Endodermal cell (in vitro differentiated cells): Measurements from ENCODE around the gene DIP2B. TPM values are rescaled to one million over a fixed set of nuclear protein-coding genes. Genes with fewer than 3 reads are reported as not detected.

ENCODE experiments used
- DNase-seq: peaks from one replicate; pipeline ENCODE4 v3.0.0-alpha.2; 2017
- H3K27ac ChIP-seq: 2 replicates; pipeline ENCODE4 v1.5.1; 2013; ENCODE audit warnings: mild to moderate bottlenecking, low read depth, low read length, moderate library complexity
- H3K27me3 ChIP-seq: 2 replicates; pipeline ENCODE4 v1.6.1; 2013; ENCODE audit warnings: mild to moderate bottlenecking, low read length, moderate library complexity; ENCODE audit not compliant: insufficient read depth, control insufficient read depth, poor library complexity, severe bottlenecking
- H3K36me3 ChIP-seq: 2 replicates; pipeline ENCODE4 v1.7.0; 2013; ENCODE audit warnings: mild to moderate bottlenecking, low read length, moderate library complexity; ENCODE audit not compliant: control insufficient read depth, insufficient read depth
- H3K4me1 ChIP-seq: one replicate; pipeline ENCODE4 v1.7.0; 2013; ENCODE audit warnings: low read length; ENCODE audit not compliant: control insufficient read depth, insufficient read depth
- H3K4me3 ChIP-seq: 2 replicates; pipeline ENCODE4 v1.5.1; 2013; ENCODE audit warnings: mild to moderate bottlenecking, low read length, moderate library complexity
- H3K9ac ChIP-seq: 2 replicates; pipeline ENCODE4 v1.6.1; 2013; ENCODE audit warnings: mild to moderate bottlenecking, low read length, moderate library complexity; ENCODE audit not compliant: poor library complexity, severe bottlenecking; ENCODE audit errors: extremely low read depth
- H3K9me3 ChIP-seq: 2 replicates; pipeline ENCODE4 v1.6.1; 2013; ENCODE audit warnings: mild to moderate bottlenecking, low read length, moderate library complexity; ENCODE audit not compliant: control insufficient read depth
- H3K27ac Mint-ChIP-seq: 2 replicates; pipeline ENCODE4 v1.8.0; 2020; ENCODE audit warnings: mixed read lengths
- H3K27me3 Mint-ChIP-seq: 2 replicates; pipeline ENCODE4 v1.8.0; 2021; ENCODE audit warnings: mild to moderate bottlenecking, mixed read lengths; ENCODE audit not compliant: insufficient read depth
- H3K36me3 Mint-ChIP-seq: 2 replicates; pipeline ENCODE4 v1.8.0; 2020; ENCODE audit warnings: low read depth, mixed read lengths
- H3K4me1 Mint-ChIP-seq: 2 replicates; pipeline ENCODE4 v1.8.0; 2020; ENCODE audit warnings: mixed read lengths
- H3K4me3 Mint-ChIP-seq: 2 replicates; pipeline ENCODE4 v1.8.0; 2020; ENCODE audit warnings: mild to moderate bottlenecking, moderate library complexity, mixed read lengths
- H3K9me3 Mint-ChIP-seq: 2 replicates; pipeline ENCODE4 v1.8.0; 2020; ENCODE audit warnings: mild to moderate bottlenecking, mixed read lengths
- WGBS, 2 experiments: methylation state at CpG; one replicate each; pipeline versions ENCODE4 v1.1.5 to v1.1.7; 2013; ENCODE audit warnings: missing lambda C conversion rate in 2 of 2, mixed read lengths in 1 of 2; ENCODE audit not compliant: insufficient coverage in 1 of 2, insufficient read length in 1 of 2; 5-methylcytosine and 5-hydroxymethylcytosine counted together
- total RNA-seq, 2 donors: library from RNA; stranded (reverse); fragmentation: NEBNext Ultra II Directional in 1 of 2; extraction: Animal tissue kit (Norgen Biotek cat#: 25700) in 1 of 2; gene quantifications; 2 replicates in 1 of 2; 3 replicates in 1 of 2; pipeline ENCODE4 v1.2.1, GENCODE V29; 2021
- TF ChIP-seq, protein P1 (sequence below): fragments of 200-600 bp; sonication (generic); conservative IDR thresholded peaks from 2 replicates; pipeline ENCODE4 v1.5.0; 2021; ENCODE audit warnings: antibody characterized with exemption, mild to moderate bottlenecking

Gene DIP2B
- total RNA-seq, 2 donors from 2014 or later = 20.6 to 21.3 TPM

DNA sequence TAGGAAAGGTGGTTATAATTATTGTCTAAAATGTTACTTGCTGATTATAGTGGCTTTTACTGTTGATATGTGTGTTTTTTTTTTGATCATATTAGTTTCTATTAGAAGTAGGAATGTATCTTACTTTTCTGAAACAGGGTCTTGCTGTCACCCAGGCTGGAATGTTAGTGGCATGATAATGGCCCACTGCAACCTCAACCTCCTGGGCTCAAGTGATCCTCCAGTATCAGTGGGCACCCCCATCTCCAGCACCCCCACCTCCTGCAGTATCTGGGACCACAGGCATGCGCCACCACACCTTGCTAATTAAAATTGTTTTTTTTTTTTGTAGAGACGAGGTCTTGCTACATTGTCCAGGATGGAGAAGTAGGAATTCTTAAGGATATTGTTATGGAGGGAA lies 270.5 kb downstream of the DIP2B start:
- Histone ChIP-seq H3K27ac (no peak overlapping the region), H3K9ac (no peak overlapping the region), H3K9me3 (peaks cover 11% of the 10 kb centered on the region), H3K4me3 (no peak overlapping the region), H3K27me3 (no peaks in the 10 kb centered on the region), H3K4me1 (no peaks in the 10 kb centered on the region), H3K36me3 (peaks cover 15% of the 10 kb centered on the region)
- no peak for DNase-seq
- H3K36me3 Mint-ChIP-seq = peaks cover 39% of the 10 kb centered on the region
- H3K27ac Mint-ChIP-seq = no peak overlapping the region
- H3K27me3 Mint-ChIP-seq = no peaks in the 10 kb centered on the region
- H3K9me3 Mint-ChIP-seq = peaks cover 9% of the 10 kb centered on the region
- WGBS, 2 experiments = 100% methylated on average over 2 of the region's 2 CpGs; no CpG with 5 or more reads in 1 of the 2 experiments
- no peak overlapping the region for H3K4me3 Mint-ChIP-seq
- TF ChIP-seq, protein P1, sequence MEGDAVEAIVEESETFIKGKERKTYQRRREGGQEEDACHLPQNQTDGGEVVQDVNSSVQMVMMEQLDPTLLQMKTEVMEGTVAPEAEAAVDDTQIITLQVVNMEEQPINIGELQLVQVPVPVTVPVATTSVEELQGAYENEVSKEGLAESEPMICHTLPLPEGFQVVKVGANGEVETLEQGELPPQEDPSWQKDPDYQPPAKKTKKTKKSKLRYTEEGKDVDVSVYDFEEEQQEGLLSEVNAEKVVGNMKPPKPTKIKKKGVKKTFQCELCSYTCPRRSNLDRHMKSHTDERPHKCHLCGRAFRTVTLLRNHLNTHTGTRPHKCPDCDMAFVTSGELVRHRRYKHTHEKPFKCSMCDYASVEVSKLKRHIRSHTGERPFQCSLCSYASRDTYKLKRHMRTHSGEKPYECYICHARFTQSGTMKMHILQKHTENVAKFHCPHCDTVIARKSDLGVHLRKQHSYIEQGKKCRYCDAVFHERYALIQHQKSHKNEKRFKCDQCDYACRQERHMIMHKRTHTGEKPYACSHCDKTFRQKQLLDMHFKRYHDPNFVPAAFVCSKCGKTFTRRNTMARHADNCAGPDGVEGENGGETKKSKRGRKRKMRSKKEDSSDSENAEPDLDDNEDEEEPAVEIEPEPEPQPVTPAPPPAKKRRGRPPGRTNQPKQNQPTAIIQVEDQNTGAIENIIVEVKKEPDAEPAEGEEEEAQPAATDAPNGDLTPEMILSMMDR = no peak
- no peaks in the 10 kb centered on the region for H3K4me1 Mint-ChIP-seq

- no peak overlapping the region for H3K4me3 Mint-ChIP-seq
- H3K4me3 ChIP-seq = no peak overlapping the region
- H3K9me3 ChIP-seq = peaks cover 6% of the 10 kb centered on the region
- H3K4me1 Mint-ChIP-seq = no peaks in the 10 kb centered on the region
- no peaks in the 10 kb centered on the region for H3K27me3 ChIP-seq
- DNase-seq = no peak
- no peak overlapping the region for H3K27ac ChIP-seq
- H3K36me3 ChIP-seq = peaks cover 12% of the 10 kb centered on the region
- H3K36me3 Mint-ChIP-seq = peaks cover 32% of the 10 kb centered on the region
- no peak overlapping the region for H3K9ac ChIP-seq
- TF ChIP-seq, protein P1 = no peak
- peaks cover 9% of the 10 kb centered on the region for H3K9me3 Mint-ChIP-seq
- H3K27ac Mint-ChIP-seq = no peak overlapping the region
- H3K27me3 Mint-ChIP-seq = no peaks in the 10 kb centered on the region
- 95 to 97% methylated on average over 5 to 9 of the region's 9 CpGs for WGBS, 2 experiments
- H3K4me1 ChIP-seq = no peaks in the 10 kb centered on the region
These were observed 272.3 kb downstream of the DIP2B start for GRCh38 chr12:50776749-50777728.

DNA sequence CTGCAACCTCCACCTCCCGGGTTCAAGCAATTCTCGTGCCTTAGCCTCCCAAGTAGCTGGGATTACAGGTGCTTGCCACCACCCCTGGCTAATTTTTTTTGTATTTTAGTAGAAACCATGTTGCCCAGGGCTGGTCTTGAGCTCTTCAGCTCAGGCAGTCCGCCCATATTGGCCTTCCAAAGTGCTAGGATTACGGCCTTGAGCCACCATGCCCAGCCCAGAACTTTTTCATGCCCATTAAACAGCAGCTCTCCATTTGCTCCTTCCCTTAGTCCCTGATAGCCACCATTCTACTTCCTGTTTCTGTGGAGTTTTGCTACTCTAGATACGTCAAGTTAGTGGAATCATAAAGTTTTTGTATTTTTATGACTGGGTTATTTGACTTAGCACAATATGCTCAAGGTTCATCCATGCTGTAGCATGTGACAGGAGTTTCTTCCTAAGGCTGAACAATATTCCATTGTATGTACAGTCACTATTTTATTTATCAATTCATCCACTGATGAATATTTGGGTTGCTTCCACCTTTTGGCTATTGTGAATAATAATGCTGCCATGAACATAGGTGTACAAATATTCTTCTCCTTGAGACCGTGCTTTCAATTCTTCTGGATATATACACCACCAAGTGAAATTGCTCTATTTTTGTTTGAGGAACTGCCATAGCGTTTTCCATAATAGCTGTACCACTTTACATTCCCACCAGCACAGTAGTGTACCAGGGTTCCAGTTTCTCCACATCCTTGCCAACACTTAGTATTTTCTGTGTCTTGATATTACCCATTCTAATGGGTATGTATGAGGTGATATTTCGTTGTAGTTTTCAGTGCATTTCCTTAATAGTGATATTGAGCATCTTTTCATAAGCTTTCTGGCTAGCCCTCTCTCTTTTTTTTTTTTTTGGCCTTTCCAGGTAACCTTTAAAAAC lies 274.1 kb downstream of the DIP2B start:
- peaks cover 22% of the 10 kb centered on the region for H3K36me3 Mint-ChIP-seq
- 92 to 94% methylated on average over 6 to 7 of the region's 8 CpGs for WGBS, 2 experiments
- no peaks in the 10 kb centered on the region for H3K27me3 ChIP-seq
- no peak overlapping the region for H3K4me3 Mint-ChIP-seq
- H3K27ac Mint-ChIP-seq = no peak overlapping the region
- H3K9ac ChIP-seq = no peak overlapping the region
- H3K4me1 ChIP-seq = no peaks in the 10 kb centered on the region
- peaks cover 3% of the 10 kb centered on the region for H3K9me3 Mint-ChIP-seq
- H3K4me1 Mint-ChIP-seq = no peaks in the 10 kb centered on the region
- H3K27me3 Mint-ChIP-seq = no peaks in the 10 kb centered on the region
- DNase-seq = no peak
- H3K27ac ChIP-seq = no peak overlapping the region
- TF ChIP-seq, protein P1 = no peak
- peaks cover 8% of the 10 kb centered on the region for H3K36me3 ChIP-seq
- no peak overlapping the region for H3K4me3 ChIP-seq
- peaks cover 6% of the 10 kb centered on the region for H3K9me3 ChIP-seq
